Natural killer cell (primary cell): ENCODE results near the gene LRRC2. TPM values are rescaled to one million over a fixed set of nuclear protein-coding genes. Genes with fewer than 3 reads are reported as not detected.

ENCODE experiments used
- ATAC-seq, 3 donors: fragments of 150-1000 bp in 2 of 3; fragments of 200-7000 bp in 1 of 3; cut with Tn5 transposase; 1 replicate in 1 of 3; 2 replicates in 2 of 3; pipeline ENCODE4 v1.10.0; 2021; ENCODE audit warnings: mild to moderate bottlenecking in 2 of 3, moderate library complexity in 2 of 3
- DNase-seq, 2 donors: peaks; one replicate each; pipeline versions ENCODE4 v3.0.0 to v3.0.0-alpha.2; 2013 to 2021; ENCODE audit warnings: mixed read lengths in 1 of 2
- H3K27ac ChIP-seq: one replicate; pipeline ENCODE4 v1.5.1; 2013; ENCODE audit warnings: mild to moderate bottlenecking, low read length
- H3K27me3 ChIP-seq: one replicate; pipeline ENCODE4 v1.6.1; 2013; ENCODE audit warnings: low read length; ENCODE audit not compliant: control insufficient read depth, insufficient read depth
- H3K36me3 ChIP-seq: one replicate; pipeline ENCODE4 v1.6.1; 2013; ENCODE audit warnings: low read length; ENCODE audit not compliant: control insufficient read depth, insufficient read depth
- H3K4me1 ChIP-seq: one replicate; pipeline ENCODE4 v1.6.1; 2013; ENCODE audit warnings: low read length; ENCODE audit not compliant: control insufficient read depth, insufficient read depth
- H3K4me3 ChIP-seq: one replicate; pipeline ENCODE4 v1.5.1; 2013; ENCODE audit warnings: low read length
- H3K9me3 ChIP-seq: one replicate; pipeline ENCODE4 v1.6.1; 2013; ENCODE audit warnings: low read length; ENCODE audit not compliant: control insufficient read depth, insufficient read depth
- H3K27ac Mint-ChIP-seq, 2 donors: one replicate each; pipeline ENCODE4 v1.8.0; 2022; ENCODE audit warnings: mild to moderate bottlenecking in 2 of 2, mixed read lengths in 2 of 2, moderate library complexity in 1 of 2
- H3K27me3 Mint-ChIP-seq, 2 donors: one replicate each; pipeline ENCODE4 v1.8.0; 2022; ENCODE audit warnings: low read depth in 2 of 2, mixed read lengths in 2 of 2
- H3K36me3 Mint-ChIP-seq: one replicate; pipeline ENCODE4 v1.8.0; 2022; ENCODE audit warnings: mixed read lengths
- H3K4me1 Mint-ChIP-seq, 2 donors: one replicate each; pipeline ENCODE4 v1.8.0; 2022; ENCODE audit warnings: mixed read lengths in 2 of 2
- H3K4me3 Mint-ChIP-seq: one replicate; pipeline ENCODE4 v1.8.0; 2022; ENCODE audit warnings: mild to moderate bottlenecking, moderate library complexity, mixed read lengths
- H3K9me3 Mint-ChIP-seq, 2 donors: one replicate each; pipeline ENCODE4 v1.8.0; 2022; ENCODE audit warnings: mixed read lengths in 2 of 2
- CTCF ChIP-seq: fragments of 200-600 bp; IDR thresholded peaks from one replicate; pipeline ENCODE4 v1.8.0; 2022; ENCODE audit warnings: antibody characterized with exemption
- WGBS: methylation state at CpG from one replicate; pipeline ENCODE4 v1.1.7; 2013; ENCODE audit warnings: missing lambda C conversion rate; ENCODE audit not compliant: insufficient coverage; 5-methylcytosine and 5-hydroxymethylcytosine counted together
- intact Hi-C: fragments of 100-400 bp; cut with micrococcal nuclease; formaldehyde crosslinking; loops from one replicate; pipeline ENCODE4 v1.14.2; 2022
- total RNA-seq, 4 donors: library from RNA; stranded (reverse); fragments of 120-200 nt in 1 of 4; gene quantifications; one replicate each; pipeline versions ENCODE4 v1.2.3 to v1.2.4, GENCODE V29; 2013 to 2022

LRRC2 gene
- total RNA-seq, 3 donors from 2014 or later (not counting 1 experiment from before 2014, with no cell fraction given): 0.18 TPM; not detected in 2

GRCh38 chr3:46553154-46553553 is 12.9 kb downstream of the LRRC2 start:
- no peak overlapping the region for H3K27ac Mint-ChIP-seq
- H3K27me3 ChIP-seq: no peaks in the 10 kb centered on the region
- no peaks in the 10 kb centered on the region for H3K9me3 Mint-ChIP-seq
- no peaks in the 10 kb centered on the region for H3K36me3 Mint-ChIP-seq
- H3K4me1 Mint-ChIP-seq: peaks cover 0 to 2% of the 10 kb centered on the region in 2 donors
- intact Hi-C loops: no loop called here
- H3K9me3 ChIP-seq: no peaks in the 10 kb centered on the region
- H3K4me3 ChIP-seq: no peak overlapping the region
- no peak overlapping the region for H3K4me3 Mint-ChIP-seq
- H3K27ac ChIP-seq: no peak overlapping the region
- ATAC-seq (no peak), DNase-seq (no peak)
- no peak for TF ChIP-seq CTCF
- no peaks in the 10 kb centered on the region for H3K36me3 ChIP-seq
- peaks cover 47 to 64% of the 10 kb centered on the region in 2 donors for H3K27me3 Mint-ChIP-seq
- H3K4me1 ChIP-seq: peaks cover 4% of the 10 kb centered on the region
- WGBS: 48% methylated on average over 1 of the region's 1 CpG

GRCh38 chr3:46552538-46552937 is 13.6 kb downstream of the LRRC2 start:
- Mint-ChIP-seq H3K4me3 (no peak overlapping the region), H3K36me3 (no peaks in the 10 kb centered on the region), H3K27ac (no peak overlapping the region), H3K9me3 (no peaks in the 10 kb centered on the region), H3K27me3 (peaks cover 45 to 63% of the 10 kb centered on the region in 2 donors), H3K4me1 (no peaks in the 10 kb centered on the region)
- intact Hi-C loops: no loop called here
- no peak for TF ChIP-seq CTCF
- 91% methylated on average over 1 of the region's 1 CpG for WGBS
- no peaks in the 10 kb centered on the region for H3K27me3 ChIP-seq
- no peak overlapping the region for H3K4me3 ChIP-seq
- H3K9me3 ChIP-seq: no peaks in the 10 kb centered on the region
- DNase-seq (no peak), ATAC-seq (no peak)
- H3K27ac ChIP-seq: no peak overlapping the region
- H3K36me3 ChIP-seq: no peaks in the 10 kb centered on the region
- H3K4me1 ChIP-seq: no peaks in the 10 kb centered on the region

GRCh38 chr3:46551615-46552014 is 14.5 kb downstream of the LRRC2 start:
- Histone ChIP-seq H3K36me3 (no peaks in the 10 kb centered on the region), H3K27ac (no peak overlapping the region), H3K4me1 (no peaks in the 10 kb centered on the region), H3K9me3 (no peaks in the 10 kb centered on the region), H3K27me3 (no peaks in the 10 kb centered on the region), H3K4me3 (no peak overlapping the region)
- DNase-seq (no peak), ATAC-seq (no peak)
- H3K4me1 Mint-ChIP-seq: no peaks in the 10 kb centered on the region
- TF ChIP-seq CTCF: no peak
- no peak overlapping the region for H3K27ac Mint-ChIP-seq
- intact Hi-C loops: no loop called here
- H3K4me3 Mint-ChIP-seq: no peak overlapping the region
- WGBS: 100% methylated on average over 1 of the region's 2 CpGs
- H3K9me3 Mint-ChIP-seq: no peaks in the 10 kb centered on the region
- peaks cover 40 to 60% of the 10 kb centered on the region in 2 donors for H3K27me3 Mint-ChIP-seq
- no peaks in the 10 kb centered on the region for H3K36me3 Mint-ChIP-seq

GRCh38 chr3:46549989-46550388 is 16.1 kb downstream of the LRRC2 start:
- ATAC-seq (no peak), DNase-seq (no peak)
- intact Hi-C loops: no loop called here
- H3K36me3 Mint-ChIP-seq: no peaks in the 10 kb centered on the region
- H3K4me1 ChIP-seq: no peaks in the 10 kb centered on the region
- no peak for TF ChIP-seq CTCF
- WGBS: 27% methylated on average over 1 of the region's 1 CpG
- no peak overlapping the region for H3K27ac ChIP-seq
- no peak overlapping the region for H3K4me3 Mint-ChIP-seq
- H3K36me3 ChIP-seq: no peaks in the 10 kb centered on the region
- no peak overlapping the region for H3K27ac Mint-ChIP-seq
- H3K4me1 Mint-ChIP-seq: no peaks in the 10 kb centered on the region
- no peaks in the 10 kb centered on the region for H3K9me3 ChIP-seq
- H3K27me3 ChIP-seq: no peaks in the 10 kb centered on the region
- H3K9me3 Mint-ChIP-seq: no peaks in the 10 kb centered on the region
- H3K4me3 ChIP-seq: no peak overlapping the region
- H3K27me3 Mint-ChIP-seq: peaks cover 34 to 53% of the 10 kb centered on the region in 2 donors
